Hepatocyte (in vitro differentiated cells): ENCODE measurements around the gene HIGD1A.

Experiments used
- EZH2 ChIP-seq: fragments of 200-600 bp; sonication (generic); IDR thresholded peaks from 2 replicates; pipeline ENCODE4 v1.6.1; 2016; ENCODE audit warnings: antibody characterized with exemption, mild to moderate bottlenecking, borderline replicate concordance
- EZH2phosphoT487 ChIP-seq: fragments of 200-600 bp; sonication (generic); IDR thresholded peaks from one replicate; pipeline ENCODE4 v1.6.1; 2018; ENCODE audit warnings: antibody characterized with exemption, mild to moderate bottlenecking, low read depth, moderate library complexity; ENCODE audit not compliant: unreplicated experiment, severe bottlenecking
- TF ChIP-seq, protein P1 (sequence below): fragments of 200-600 bp; sonication (generic); IDR thresholded peaks from 2 replicates; pipeline ENCODE4 v1.5.1; 2016; ENCODE audit warnings: antibody characterized with exemption, mild to moderate bottlenecking; ENCODE audit not compliant: poor library complexity

DNA sequence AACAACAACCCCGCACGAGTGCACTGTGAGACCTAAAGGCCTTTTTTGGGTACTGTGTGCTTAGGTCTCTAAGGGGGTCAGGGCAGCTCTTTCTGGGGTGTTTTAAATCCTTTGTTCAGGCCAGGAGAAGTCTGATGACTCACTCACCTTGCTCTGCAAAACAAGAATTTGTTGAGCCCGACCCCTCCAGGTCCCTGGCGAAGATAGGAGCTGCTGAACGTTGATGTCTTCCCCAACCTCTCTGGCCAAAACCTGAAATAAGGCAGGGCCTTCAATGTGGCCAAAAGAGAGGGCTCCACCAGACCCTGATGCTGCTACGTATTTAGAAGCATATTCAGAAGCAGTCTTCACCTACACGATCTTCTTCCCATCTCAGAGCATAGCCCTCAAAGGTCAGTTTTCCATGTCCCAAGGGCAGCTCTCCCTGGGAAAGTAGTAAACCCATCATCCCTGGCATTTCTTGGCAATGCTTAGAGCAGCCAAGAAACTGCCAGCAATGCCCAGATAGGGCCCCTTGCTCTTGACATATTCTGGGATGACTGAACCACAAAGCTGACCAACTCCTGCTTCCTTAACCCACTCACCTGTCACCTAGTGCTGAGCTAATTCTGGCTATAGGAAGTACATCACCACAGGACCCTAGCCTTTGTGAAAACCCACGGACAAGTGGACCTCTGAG, 58.4 kb downstream of the HIGD1A start:
- TF ChIP-seq, protein P1, sequence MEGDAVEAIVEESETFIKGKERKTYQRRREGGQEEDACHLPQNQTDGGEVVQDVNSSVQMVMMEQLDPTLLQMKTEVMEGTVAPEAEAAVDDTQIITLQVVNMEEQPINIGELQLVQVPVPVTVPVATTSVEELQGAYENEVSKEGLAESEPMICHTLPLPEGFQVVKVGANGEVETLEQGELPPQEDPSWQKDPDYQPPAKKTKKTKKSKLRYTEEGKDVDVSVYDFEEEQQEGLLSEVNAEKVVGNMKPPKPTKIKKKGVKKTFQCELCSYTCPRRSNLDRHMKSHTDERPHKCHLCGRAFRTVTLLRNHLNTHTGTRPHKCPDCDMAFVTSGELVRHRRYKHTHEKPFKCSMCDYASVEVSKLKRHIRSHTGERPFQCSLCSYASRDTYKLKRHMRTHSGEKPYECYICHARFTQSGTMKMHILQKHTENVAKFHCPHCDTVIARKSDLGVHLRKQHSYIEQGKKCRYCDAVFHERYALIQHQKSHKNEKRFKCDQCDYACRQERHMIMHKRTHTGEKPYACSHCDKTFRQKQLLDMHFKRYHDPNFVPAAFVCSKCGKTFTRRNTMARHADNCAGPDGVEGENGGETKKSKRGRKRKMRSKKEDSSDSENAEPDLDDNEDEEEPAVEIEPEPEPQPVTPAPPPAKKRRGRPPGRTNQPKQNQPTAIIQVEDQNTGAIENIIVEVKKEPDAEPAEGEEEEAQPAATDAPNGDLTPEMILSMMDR: no peak
- TF ChIP-seq EZH2: no peak
- TF ChIP-seq EZH2phosphoT487: no peak
